ENCODE data around the gene MEDAG. TPM values are rescaled to one million over a fixed set of nuclear protein-coding genes. Genes with fewer than 3 reads are reported as not detected.

MEDAG gene
- total RNA-seq, 2 experiments from 2014 or later: not detected

DNA sequence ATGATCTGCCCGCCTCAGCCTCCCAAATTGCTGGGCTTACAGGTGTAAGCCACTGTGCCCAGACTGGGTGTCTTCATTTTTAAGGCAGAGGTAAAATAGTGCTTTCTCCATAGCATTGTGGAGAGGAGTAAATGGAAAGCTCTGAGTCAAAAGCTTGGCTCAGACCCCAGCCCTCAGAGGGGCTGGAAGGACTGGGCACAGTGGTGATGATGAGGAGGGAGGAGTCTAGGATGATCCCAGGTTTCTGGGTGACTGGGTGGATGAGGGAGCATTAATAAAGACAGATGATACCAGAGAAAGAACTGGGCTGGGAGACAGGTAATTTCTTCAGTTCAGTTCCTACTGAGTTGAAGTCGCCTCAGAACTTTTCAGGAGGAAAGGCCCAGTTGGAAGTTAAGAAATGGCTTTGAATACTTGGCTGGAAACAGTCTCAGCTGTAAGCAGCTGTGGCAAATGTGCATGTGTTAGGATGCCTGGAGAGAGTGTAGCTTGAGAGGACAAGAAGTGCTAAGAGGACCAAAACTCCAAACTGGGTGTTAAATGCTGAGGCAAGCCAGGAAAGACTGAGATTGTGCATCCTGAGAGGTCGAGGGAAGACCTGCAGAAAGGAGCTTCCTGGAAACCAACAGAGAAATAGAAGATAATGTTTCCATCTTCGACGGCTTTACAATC, 37.1 kb upstream of the MEDAG start:
- Mint-ChIP-seq H3K4me3 (no peak overlapping the region), H3K4me1 (no peaks in the 10 kb centered on the region), H3K36me3 (no peaks in the 10 kb centered on the region), H3K27me3 (peaks cover 20% of the 10 kb centered on the region), H3K27ac (no peak overlapping the region), H3K9me3 (no peaks in the 10 kb centered on the region)
- POLR2A ChIA-PET: no interaction called here
- DNase-seq: no peak
- no peak for ATAC-seq (ENCODE audit: low read depth)

DNA sequence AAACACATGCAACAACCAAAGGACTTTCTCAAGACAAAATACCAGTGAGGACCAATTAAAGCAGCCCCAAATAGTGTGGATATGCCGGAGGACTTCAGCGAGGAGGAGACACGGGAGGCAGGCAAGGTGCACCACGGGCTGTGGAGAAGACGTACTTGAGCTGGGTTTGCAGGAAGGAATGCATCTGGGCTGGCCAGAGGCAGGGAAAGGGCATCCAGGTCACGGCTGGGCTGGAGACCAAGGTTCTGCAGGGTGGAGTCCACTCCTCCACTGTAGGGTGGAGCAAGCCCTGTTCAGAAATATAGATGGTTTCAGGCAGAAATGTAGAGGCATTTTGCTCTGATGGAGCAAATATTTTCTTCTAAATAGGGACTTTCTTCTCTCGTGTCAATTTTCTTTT, 36.6 kb upstream of the MEDAG start:
- Mint-ChIP-seq H3K36me3 (no peaks in the 10 kb centered on the region), H3K27ac (no peak overlapping the region), H3K27me3 (peaks cover 25% of the 10 kb centered on the region), H3K4me1 (no peaks in the 10 kb centered on the region), H3K4me3 (no peak overlapping the region), H3K9me3 (no peaks in the 10 kb centered on the region)
- DNase-seq (no peak), ATAC-seq (ENCODE audit: low read depth) (no peak)
- POLR2A ChIA-PET: no interaction called here

DNA sequence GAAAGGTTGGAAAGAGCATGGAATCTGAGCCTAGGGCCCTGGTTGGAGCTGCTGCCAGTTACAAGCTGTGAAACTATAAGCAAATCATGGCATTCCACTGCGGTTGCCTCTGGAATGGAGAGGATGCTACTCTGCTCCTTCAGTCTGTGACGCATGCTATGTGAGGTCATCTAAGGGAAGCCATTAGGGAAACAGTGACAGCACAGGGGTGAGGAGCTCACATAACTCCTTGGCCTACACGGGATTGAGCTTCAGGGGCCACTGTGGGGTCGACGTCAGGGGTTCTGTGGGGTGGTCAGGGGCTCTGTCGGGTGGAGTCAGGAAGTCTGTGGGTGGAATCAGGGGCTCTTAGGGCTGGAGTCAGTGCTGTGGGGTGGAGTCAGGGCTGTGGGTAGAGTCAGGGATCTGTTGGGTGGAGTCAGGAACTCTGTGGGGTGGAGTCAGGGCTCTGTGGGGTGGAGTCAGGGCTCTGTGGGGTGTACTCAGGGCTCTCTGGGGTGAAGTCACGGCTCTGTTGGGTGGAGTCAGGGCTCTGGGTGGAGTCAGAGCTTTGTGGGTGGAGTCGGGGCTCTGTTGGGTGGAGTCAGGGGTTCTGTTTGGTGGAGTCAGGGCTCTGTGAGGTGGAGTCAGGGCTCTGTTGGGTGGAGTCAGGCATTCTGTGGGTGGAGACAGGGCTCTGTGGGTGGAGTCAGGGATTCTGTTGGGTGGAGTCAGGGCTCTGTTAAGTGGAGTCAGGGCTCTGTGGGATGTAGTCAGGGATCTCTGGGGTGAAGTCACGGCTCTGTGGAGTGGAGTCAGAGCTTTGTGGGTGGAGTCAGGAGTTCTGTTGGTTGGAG, 35.8 kb upstream of the MEDAG start:
- Mint-ChIP-seq H3K27me3 (peaks cover 28% of the 10 kb centered on the region), H3K4me3 (no peak overlapping the region), H3K9me3 (no peaks in the 10 kb centered on the region), H3K4me1 (no peaks in the 10 kb centered on the region), H3K27ac (no peak overlapping the region), H3K36me3 (no peaks in the 10 kb centered on the region)
- DNase-seq (no peak), ATAC-seq (ENCODE audit: low read depth) (peak; percentile 33)
- POLR2A ChIA-PET: no interaction called here

DNA sequence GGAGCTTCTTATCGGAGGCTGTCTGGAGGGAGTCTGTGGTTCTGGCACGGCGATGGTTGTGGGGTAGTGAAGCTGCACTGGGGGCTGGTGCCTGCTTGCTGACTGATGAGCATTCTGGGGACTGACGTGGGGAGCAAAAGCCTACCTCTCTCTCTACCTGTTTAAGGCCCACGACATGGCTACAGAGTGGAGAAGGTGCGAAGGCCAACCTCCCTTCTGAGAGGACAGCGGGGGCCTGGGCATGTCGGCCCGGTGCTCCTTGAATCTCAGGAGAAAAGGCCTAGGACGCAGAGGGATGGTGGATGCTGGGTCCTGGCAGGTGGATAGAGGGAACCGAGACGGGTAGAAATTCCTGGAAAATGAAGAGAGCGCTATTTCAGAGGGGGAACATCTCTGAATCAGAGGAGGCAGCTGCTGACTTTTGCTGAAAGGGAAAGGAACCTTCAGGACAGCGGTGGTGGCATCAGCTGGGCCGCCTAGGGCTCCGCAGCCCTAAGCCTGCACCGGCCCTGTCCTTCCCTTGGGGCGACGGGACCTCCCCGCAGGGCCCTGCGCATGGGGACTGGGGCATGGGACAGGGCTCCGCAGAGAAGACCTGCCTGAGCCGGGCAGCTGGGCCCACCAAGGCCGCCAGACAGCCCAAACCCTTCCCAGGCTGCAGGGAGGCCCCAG, 35.0 kb upstream of the MEDAG start:
- no peak for DNase-seq
- POLR2A ChIA-PET: no interaction called here
- Mint-ChIP-seq H3K27me3 (peaks cover 31% of the 10 kb centered on the region), H3K36me3 (no peaks in the 10 kb centered on the region), H3K27ac (no peak overlapping the region), H3K4me1 (no peaks in the 10 kb centered on the region), H3K9me3 (no peaks in the 10 kb centered on the region), H3K4me3 (no peak overlapping the region)
- ATAC-seq (ENCODE audit: low read depth): no peak

DNA sequence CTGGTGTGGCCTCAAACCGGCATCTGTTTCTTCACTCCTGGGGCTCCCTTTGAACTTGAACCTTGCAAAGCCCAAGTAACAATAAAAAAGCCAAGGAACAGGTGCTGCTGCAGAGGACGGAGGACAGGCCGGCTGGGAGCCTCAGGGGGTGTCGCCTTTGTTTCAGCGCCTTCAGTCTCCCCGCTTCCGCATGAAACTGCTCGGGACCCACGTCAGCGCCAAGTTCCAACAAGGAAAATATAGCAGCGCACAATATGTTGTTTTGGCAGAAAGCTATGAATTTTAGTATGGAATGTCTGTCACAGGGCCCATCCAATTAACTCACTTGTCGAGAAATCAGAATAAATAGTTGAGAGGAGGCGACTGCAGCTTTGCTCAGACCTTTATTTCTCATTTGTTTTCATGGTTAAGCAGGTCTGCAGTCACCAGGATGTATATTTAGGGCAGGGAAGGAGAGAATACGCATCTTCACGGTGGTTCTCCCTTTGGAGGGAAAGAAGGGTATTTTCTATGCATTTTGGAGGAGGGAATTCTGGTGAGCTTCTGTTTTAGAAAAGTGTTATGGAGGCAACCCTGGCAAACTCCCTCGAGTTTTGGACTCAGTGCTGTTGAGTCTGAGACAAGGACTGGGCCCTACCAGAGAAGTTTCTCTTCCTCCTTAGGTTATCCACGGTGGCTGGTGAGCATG, 34.3 kb upstream of the MEDAG start:
- Mint-ChIP-seq H3K27ac (no peak overlapping the region), H3K4me3 (no peak overlapping the region), H3K27me3 (peaks cover 28% of the 10 kb centered on the region), H3K9me3 (no peaks in the 10 kb centered on the region), H3K4me1 (no peaks in the 10 kb centered on the region), H3K36me3 (no peaks in the 10 kb centered on the region)
- ATAC-seq (ENCODE audit: low read depth) (no peak), DNase-seq (no peak)
- POLR2A ChIA-PET: no interaction called here

DNA sequence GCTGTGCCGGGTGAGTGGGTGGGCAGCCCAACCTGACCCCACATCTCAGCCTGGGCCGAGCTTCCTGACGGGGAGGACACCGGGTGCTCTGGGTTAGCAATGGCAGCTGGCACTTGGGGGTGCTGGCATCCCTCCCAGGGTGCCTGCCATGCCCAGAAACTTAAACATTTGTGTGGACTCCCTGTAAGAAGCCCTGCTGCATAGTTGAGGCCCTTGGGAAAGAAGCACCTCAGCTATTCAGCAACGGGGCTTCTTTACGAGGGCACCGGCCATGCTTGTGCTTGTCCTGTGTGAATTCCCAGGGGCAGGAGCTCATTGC, 33.8 kb upstream of the MEDAG start:
- DNase-seq (no peak), ATAC-seq (ENCODE audit: low read depth) (no peak)
- no peaks in the 10 kb centered on the region for H3K4me1 Mint-ChIP-seq
- H3K27me3 Mint-ChIP-seq: peaks cover 27% of the 10 kb centered on the region
- POLR2A ChIA-PET: no interaction called here
- H3K9me3 Mint-ChIP-seq: no peaks in the 10 kb centered on the region
- no peak overlapping the region for H3K4me3 Mint-ChIP-seq
- H3K27ac Mint-ChIP-seq: no peak overlapping the region
- H3K36me3 Mint-ChIP-seq: no peaks in the 10 kb centered on the region

DNA sequence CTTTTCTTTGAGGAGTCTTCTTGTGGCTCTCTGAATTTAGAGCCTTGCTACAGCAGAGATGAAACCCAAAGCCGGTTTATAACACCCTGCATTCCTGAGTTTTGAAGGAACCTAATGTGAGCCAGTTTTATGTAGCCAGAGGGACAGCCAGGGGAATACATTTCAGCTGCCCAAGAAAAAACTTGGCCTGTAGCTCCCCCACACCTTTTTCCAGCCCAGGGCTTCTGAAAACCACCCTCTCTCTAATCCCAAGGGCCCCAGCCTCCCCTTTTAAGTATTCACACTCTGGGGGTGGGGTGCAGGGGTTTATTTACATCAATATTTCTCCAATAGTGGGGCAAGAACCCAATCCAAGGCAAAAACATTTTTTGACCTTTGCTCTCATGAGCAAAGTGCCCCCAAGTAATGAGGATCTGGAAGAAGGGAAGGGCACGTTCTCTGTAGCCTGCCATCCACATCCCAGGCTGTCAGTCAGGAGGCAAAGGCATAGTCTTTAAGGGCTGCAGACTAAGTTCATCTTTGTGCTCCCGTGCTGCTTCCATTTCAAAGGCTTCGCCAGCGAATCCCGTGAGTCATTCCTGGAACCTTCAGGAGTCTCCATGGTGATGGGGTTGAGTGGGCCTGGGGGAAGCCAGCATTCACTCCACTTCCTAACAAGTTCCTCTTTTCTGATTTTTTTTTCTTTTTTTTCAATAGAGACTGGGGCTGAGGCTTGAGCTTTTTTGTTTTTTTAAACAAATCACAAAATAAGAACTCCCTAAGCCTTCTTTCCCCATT, 33.2 kb upstream of the MEDAG start:
- Mint-ChIP-seq H3K27ac (no peak overlapping the region), H3K27me3 (peaks cover 31% of the 10 kb centered on the region), H3K9me3 (no peaks in the 10 kb centered on the region), H3K4me3 (no peak overlapping the region), H3K36me3 (no peaks in the 10 kb centered on the region), H3K4me1 (no peaks in the 10 kb centered on the region)
- POLR2A ChIA-PET: no interaction called here
- DNase-seq (no peak), ATAC-seq (ENCODE audit: low read depth) (no peak)

DNA sequence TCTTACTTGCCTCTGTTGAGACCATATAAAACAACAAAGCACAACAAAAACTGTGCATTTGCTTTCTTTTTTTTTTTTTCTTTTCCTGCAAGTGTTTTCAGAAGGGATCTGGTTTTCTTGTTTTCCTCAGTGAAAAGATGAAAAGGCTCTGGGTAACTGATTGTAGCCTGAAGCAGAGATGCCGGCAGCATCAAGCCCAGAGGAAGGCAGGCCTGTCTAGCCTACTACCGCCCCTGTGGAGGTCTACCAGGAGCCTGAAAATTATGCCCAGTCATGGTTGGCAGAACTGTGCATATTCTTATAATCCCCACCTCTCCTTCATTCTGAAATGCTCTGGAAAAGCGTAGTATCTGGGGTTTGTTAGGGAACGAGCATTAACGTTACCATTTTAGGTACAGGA, 32.6 kb upstream of the MEDAG start:
- no peak overlapping the region for H3K4me3 Mint-ChIP-seq
- H3K4me1 Mint-ChIP-seq: no peaks in the 10 kb centered on the region
- no peaks in the 10 kb centered on the region for H3K36me3 Mint-ChIP-seq
- H3K27ac Mint-ChIP-seq: no peak overlapping the region
- ATAC-seq (ENCODE audit: low read depth) (no peak), DNase-seq (no peak)
- no peaks in the 10 kb centered on the region for H3K9me3 Mint-ChIP-seq
- H3K27me3 Mint-ChIP-seq: peaks cover 30% of the 10 kb centered on the region
- POLR2A ChIA-PET: no interaction called here

DNA sequence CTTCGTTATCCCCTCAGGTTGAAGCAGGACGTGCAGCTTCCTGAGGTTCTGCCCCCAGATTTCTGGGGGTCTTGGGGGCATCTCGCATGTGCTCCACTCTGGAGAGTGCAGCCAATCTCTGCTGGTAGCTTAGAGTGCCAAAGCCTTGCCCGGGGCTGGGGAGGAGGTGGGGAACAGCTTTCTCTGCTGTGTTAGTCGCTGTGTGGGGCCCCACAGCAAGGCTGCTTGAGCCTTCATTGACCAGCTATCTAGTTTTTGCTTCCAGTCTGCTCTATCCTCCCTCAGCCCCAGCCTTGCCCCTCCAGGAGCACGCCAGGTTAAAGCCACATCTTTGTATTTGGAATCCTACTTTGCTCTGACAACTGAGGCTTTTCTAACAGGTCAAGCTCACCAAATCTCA, 32.0 kb upstream of the MEDAG start:
- POLR2A ChIA-PET: no interaction called here
- peaks cover 30% of the 10 kb centered on the region for H3K27me3 Mint-ChIP-seq
- no peak overlapping the region for H3K4me3 Mint-ChIP-seq
- ATAC-seq (ENCODE audit: low read depth) (no peak), DNase-seq (no peak)
- H3K27ac Mint-ChIP-seq: no peak overlapping the region
- no peaks in the 10 kb centered on the region for H3K36me3 Mint-ChIP-seq
- H3K9me3 Mint-ChIP-seq: no peaks in the 10 kb centered on the region
- H3K4me1 Mint-ChIP-seq: no peaks in the 10 kb centered on the region

DNA sequence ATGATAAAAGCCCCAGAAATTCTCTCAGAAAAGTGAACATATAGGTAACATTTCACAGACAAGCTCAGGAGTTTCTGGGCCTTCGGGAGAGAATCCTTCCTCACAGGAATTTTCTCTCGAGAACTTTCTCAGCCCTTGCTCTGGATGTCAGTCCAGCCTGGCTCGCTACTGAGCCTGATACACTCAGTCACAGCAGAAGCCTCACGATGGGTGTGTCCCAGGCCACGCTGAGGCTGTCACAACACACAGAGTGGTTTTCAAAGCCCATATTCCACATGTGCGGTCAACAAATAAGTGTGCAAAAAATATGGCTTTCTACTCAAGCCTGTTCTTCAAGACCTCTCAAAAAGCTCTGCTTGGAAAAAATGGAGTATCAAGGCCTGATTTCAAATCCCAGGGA, 31.5 kb upstream of the MEDAG start:
- DNase-seq (no peak), ATAC-seq (ENCODE audit: low read depth) (no peak)
- POLR2A ChIA-PET: no interaction called here
- no peak overlapping the region for H3K4me3 Mint-ChIP-seq
- H3K27ac Mint-ChIP-seq: no peak overlapping the region
- no peaks in the 10 kb centered on the region for H3K36me3 Mint-ChIP-seq
- peaks cover 30% of the 10 kb centered on the region for H3K27me3 Mint-ChIP-seq
- H3K4me1 Mint-ChIP-seq: no peaks in the 10 kb centered on the region
- H3K9me3 Mint-ChIP-seq: no peaks in the 10 kb centered on the region

DNA sequence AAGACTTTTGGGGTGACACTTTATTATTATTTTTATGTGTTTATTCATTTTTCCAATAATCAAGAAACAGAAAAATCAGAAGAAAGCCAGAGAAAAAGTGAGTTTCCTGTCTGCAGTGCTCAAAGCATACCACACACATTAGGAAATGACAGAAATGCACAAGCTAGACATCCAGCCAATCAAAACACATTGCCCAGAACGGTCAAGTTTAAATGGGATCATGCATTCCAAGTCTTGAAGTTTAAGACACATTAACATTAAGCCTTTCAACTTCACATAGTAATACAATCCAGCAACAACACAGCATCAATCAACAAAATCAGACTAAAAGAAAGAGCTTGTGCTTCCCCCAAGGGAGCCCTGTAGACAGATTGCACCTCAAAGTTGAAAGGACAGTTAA, 28.7 kb upstream of the MEDAG start:
- Mint-ChIP-seq H3K27ac (no peak overlapping the region), H3K4me1 (no peaks in the 10 kb centered on the region), H3K36me3 (no peaks in the 10 kb centered on the region), H3K27me3 (peaks cover 36% of the 10 kb centered on the region), H3K9me3 (no peaks in the 10 kb centered on the region), H3K4me3 (no peak overlapping the region)
- POLR2A ChIA-PET: no interaction called here
- ATAC-seq (ENCODE audit: low read depth) (no peak), DNase-seq (no peak)

DNA sequence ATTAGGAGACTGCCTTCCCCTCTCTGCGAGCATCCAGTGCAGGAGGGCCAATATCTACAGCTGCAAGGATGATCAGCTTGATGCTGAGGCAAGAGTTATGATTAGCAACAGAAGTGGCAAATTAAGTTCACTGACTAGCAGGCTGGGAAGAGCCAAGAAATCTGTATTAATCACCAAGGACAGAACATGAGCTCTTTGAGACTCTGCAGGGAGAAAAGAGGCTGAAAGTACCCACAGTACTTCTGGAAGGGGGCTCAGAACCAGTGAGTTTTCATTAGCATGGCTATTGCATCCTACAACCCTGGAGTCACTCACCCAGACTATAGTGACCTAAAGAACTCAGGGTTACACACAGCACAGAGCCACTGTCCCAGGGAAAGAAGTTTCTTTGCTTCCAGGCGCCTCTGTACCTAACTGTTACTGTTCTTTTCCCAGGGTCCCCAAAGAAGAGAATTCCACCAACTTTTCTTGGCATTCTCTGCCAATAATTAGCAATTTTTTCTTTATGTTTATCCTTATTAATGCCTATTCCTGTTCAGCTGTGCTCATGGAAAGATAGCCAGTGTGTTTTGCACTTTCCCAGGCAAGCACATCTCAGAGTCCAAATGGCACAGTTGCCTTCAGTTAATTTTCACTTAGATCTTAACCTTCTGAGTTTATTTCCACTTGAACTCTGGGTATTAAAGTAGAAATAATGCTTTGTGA, 25.8 kb upstream of the MEDAG start:
- Mint-ChIP-seq H3K27ac (no peak overlapping the region), H3K4me3 (no peak overlapping the region), H3K4me1 (peaks cover 8% of the 10 kb centered on the region), H3K36me3 (no peaks in the 10 kb centered on the region), H3K27me3 (peaks cover 26% of the 10 kb centered on the region), H3K9me3 (no peaks in the 10 kb centered on the region)
- ATAC-seq (ENCODE audit: low read depth): no peak
- POLR2A ChIA-PET: no interaction called here
- DNase-seq: no peak

DNA sequence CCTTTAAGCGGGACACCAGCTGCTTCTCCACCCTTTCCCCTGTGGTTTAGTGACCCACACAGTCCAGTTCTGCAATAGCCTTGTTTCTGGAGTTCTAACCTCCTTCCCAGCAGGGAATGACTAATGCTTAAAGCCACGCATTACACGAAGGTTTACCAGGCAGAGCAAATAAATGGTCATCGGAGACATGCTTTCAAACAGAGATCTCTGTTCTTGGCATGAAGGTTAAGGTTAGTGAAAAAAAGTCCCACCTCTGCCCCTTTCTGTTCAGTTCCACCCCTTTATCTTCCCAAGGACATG, 25.3 kb upstream of the MEDAG start:
- peaks cover 22% of the 10 kb centered on the region for H3K27me3 Mint-ChIP-seq
- ATAC-seq (ENCODE audit: low read depth) (no peak), DNase-seq (no peak)
- peaks cover 9% of the 10 kb centered on the region for H3K4me1 Mint-ChIP-seq
- no peaks in the 10 kb centered on the region for H3K36me3 Mint-ChIP-seq
- H3K9me3 Mint-ChIP-seq: no peaks in the 10 kb centered on the region
- no peak overlapping the region for H3K4me3 Mint-ChIP-seq
- POLR2A ChIA-PET: no interaction called here
- H3K27ac Mint-ChIP-seq: no peak overlapping the region

Measured in activated naive CD8-positive, alpha-beta T cell treated with anti-CD3 and anti-CD28 coated beads, Interleukin-2, amount 10 ng/mL, durations not matched to agents 7 days and 5 days (primary cell).